ENCODE data around the gene TMOD4. TPM values are rescaled to one million over a fixed set of nuclear protein-coding genes. Genes with fewer than 3 reads are reported as not detected.

The TMOD4 gene
- total and polyA plus RNA-seq, 9 of the 15 experiments (the other 6 are each of a cell fraction or from before 2014, with no cell fraction given) = 0.18 to 1.8 (median 1.1) TPM; not detected in 1

GRCh38 chr1:151134991-151135390, 40.8 kb downstream of the TMOD4 start:
- WGBS (ENCODE audit: insufficient coverage, low coverage, missing lambda C conversion rate) = 47% methylated on average over 7 of the region's 7 CpGs
- H3K36me3 ChIP-seq (ENCODE audit: control insufficient read depth, insufficient read depth, low read length) = no peaks in the 10 kb centered on the region
- H3K4me3 ChIP-seq = no peak overlapping the region
- FAIRE-seq (no peak), DNase-seq (ENCODE audit: extremely low read depth in 1 of 4, low spot score in 3 of 4) (no peak), ATAC-seq (no peak)
- peaks cover 6% of the 10 kb centered on the region; the same call in 1 of the 2 replicates for H4K20me1 ChIP-seq (replicated peaks; ENCODE audit: control insufficient read depth, insufficient read depth, low read length)
- H2AFZ ChIP-seq (ENCODE audit: low read depth, low read length) = no peak overlapping the region
- H3K9me3 ChIP-seq (replicated peaks; ENCODE audit: control insufficient read depth, insufficient read depth, low read depth, low read length) = no peaks in the 10 kb centered on the region
- intact Hi-C loops (cut with micrococcal nuclease) = no loop called here
- no peaks in the 10 kb centered on the region; a peak in 1 of 5 replicates for H3K27me3 ChIP-seq (ENCODE audit: control insufficient read depth in 2 of 2, insufficient read depth in 2 of 2, low read length in 2 of 2)
- no peaks in the 10 kb centered on the region for H3K9me1 ChIP-seq (ENCODE audit: control insufficient read depth, insufficient read depth, low read length)
- in situ Hi-C loops (cut with MboI) = no loop called here
- ChIA-PET CTCF (ENCODE audit: low intra/inter-chr PET ratio) (no interaction called here), POLR2A (interaction anchor here (1.0 to 1.7 kb wide), 4 partner anchors 10 to 22 kb away, joined by 4 to 7 read pairs (median 6); partner anchors contain the start of gene TNFAIP8L2)
- no TSS peak for BruUV-seq (replicated peaks)
- 0 out of 4 replicates have a peak overlapping the region, but pooled peaks of 1 of the 2 experiments have one; percentile 38 for H3K9ac ChIP-seq (ENCODE audit: insufficient read depth in 1 of 2, low read depth in 2 of 2, low read length in 2 of 2)
- no peak overlapping the region for H3K4me2 ChIP-seq (ENCODE audit: insufficient read depth, low read length)
- H3K79me2 ChIP-seq (ENCODE audit: control insufficient read depth, insufficient read depth, low read length) = no peaks in the 10 kb centered on the region
- TF ChIP-seq TAF9B (IDR thresholded peaks at IDR 0.05; ENCODE audit: partially characterized antibody) (no peak), MLX (CRISPR knock-in tag; conservative IDR thresholded peaks at IDR 0.05) (no peak), ATF7 (IDR thresholded peaks at IDR 0.05) (no peak), KLF1 (tag; IDR thresholded peaks at IDR 0.05) (no peak), ADNP (tag; IDR thresholded peaks at IDR 0.05) (no peak), ARID1B (IDR thresholded peaks at IDR 0.05) (no peak), SIN3B (IDR thresholded peaks at IDR 0.05; ENCODE audit: low read depth) (no peak), SMARCE1 (IDR thresholded peaks at IDR 0.05) (no peak), ZFPM2 (CRISPR knock-in tag; IDR thresholded peaks at IDR 0.05) (no peak), CBFA2T3 (IDR thresholded peaks at IDR 0.05) (no peak), ZNF764 (CRISPR knock-in tag; IDR thresholded peaks at IDR 0.05; ENCODE audit: low read depth) (no peak)
- peaks cover 0 to 25% of the 10 kb centered on the region in 2 experiments; a peak in 2 of 5 replicates for H3K4me1 ChIP-seq (replicated peaks in 1 of 2; ENCODE audit: control insufficient read depth in 2 of 2, insufficient read depth in 2 of 2, low read length in 2 of 2)
- no peak overlapping the region for H3K27ac ChIP-seq (ENCODE audit: extremely low read depth, low read depth, low read length)
